Activated CD4-positive, CD25-positive, alpha-beta regulatory T cell treated with anti-CD3 and anti-CD28 coated beads, Interleukin-2, amount 50 U/mL, for 72 hours (primary cell): ENCODE data around the gene CARF.
A peak's percentile ranks its signal among the peaks of the same experiment; 100 is the strongest.
"Not testable (repeated sequence)": the region's sequence is repeated elsewhere in the genome, so short reads cannot be mapped to it uniquely, and the experiment has no call there.

Source experiments
- DNase-seq: peaks from one replicate; pipeline ENCODE4 v3.0.0; 2021

CARF gene

DNA sequence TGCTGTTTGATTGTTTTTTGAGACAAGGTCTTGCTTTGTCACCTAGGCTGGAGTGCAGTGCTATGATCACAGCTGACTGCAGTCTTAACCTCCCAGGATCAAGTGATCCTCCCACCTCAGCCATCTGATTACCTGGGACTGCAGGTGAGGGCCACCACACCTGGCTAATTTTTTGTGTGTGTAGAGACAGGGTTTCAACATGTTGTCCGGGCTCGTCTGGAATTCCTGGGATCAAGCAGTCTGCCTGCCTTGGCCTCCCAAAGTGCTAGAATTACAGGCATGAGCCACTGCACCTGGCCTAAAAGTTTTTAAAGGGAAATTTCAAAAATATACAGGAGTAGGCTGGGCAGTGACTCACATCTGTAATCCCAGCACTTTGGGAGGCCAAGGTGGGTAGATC is 22.4 kb downstream of the CARF start:
- no peak for DNase-seq

DNA sequence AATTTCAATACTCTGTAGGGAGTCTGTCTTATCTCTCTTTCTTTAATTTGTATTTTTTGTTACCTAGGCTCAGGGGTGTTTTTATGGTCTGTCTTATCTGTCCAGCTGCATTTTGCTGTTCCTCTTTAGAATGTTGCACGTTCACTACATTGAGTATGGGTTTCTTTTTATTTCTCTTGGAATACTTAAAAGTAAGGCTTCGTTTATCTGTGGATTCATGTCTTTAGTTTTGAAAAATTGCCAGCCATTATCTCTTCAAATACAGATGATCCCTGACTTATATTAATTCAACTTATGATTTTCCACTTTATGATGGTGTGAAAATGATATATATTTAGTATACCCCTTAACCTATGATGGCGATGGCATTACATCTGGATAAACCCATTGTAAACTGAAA is 26.9 kb downstream of the CARF start:
- DNase-seq = no peak

- DNase-seq = no peak
Measured at GRCh38 chr2:202941771-202942170, 29.7 kb downstream of the CARF start.

DNA sequence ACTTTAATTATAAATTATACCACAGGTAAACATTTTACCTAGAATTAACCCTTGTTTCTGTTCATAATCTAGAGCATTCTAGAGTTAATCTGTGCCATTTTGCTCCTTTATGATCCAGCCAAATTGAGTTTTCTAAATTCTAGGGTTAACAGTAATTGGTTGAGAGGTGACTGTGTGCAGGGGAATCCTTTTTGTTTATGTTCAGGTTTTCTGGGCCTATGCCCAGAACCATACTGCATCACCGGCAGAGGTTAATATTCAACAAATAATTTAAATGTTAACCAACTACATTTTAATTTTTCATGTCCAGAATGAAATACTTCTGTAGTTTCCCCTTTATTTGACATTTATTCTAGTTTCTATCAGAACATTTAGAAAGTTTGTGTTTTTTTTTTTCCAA is 32.3 kb downstream of the CARF start:
- DNase-seq = no peak

DNA sequence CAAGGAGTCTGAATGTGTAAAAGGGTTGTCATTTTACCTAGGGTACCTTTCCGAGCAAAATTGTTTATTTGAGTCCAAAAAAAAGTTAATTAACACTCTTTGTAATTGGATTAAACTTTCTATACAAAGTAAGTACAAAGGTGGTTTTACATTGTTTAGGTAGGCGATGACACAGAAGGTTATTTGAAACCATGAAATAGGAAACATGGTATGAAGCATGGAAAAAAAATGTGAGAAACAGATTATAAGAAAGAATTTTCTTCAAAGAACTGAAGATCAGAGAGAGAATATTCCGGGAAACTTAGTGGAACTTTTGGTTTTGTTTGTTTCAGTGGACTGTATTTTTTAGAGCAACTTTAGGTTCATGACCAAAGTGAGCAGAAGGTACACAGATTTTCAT is 32.7 kb downstream of the CARF start:
- DNase-seq = no peak

DNA sequence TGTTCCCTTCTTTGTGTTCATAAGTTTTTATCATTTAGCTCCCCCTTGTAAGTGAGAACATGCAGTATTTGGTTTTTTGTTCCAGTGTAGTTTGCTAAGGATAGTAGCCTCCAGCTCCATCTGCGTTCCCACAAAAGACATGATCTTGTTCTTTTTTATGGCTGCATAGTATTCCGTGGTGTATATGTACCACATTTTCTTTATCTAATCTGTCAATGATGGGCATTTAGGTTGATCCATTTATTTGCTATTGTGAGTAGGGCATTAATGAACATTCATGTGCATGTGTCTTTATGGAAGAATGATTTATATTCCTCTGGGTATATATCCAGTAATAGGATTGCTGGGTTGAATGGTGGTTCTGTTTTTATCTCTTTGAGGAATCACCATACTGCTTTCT is 33.4 kb downstream of the CARF start:
- no peak for DNase-seq

GRCh38 chr2:202949333-202949732 is 37.3 kb downstream of the CARF start:
- not testable (repeated sequence) for DNase-seq

DNA sequence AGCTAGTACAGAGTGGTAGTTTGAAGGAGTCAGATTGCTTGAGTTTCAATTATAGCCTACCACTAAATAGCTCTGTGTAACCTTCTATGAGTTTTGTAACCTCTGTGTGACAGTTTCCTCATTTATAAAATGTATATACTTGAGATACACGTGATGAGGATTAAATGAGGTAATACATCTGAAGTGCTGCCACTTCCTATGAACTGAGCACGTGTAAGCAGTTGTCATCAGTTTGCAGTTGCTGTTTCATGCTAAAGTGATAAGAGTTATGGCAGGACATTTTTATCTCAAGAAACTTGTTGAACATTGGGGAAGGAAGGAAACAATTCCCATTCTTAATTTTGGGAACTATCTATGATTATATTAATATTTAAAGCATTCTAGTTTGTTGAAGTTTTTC is 38.5 kb downstream of the CARF start:
- DNase-seq = no peak

GRCh38 chr2:202960524-202960923 is 48.4 kb downstream of the CARF start:
- DNase-seq = no peak

DNA sequence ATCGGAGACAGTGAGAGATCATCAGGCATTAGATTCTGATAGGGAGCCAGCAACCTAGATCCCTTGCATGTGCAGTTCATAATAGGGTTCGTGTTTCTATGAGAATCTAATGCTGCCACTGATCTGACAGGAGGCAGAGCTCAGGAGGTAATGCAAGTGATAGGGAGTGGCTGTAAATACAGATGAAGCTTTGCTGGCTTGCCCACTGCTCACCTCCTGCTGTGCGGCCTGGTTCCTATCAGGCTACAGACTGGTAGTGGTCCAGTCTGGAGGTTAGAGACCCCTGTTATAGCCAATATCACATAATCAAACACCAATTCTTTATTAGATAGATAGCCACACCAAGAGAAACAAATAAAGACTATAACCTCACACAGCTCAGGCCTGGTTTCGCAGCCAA is 51.6 kb downstream of the CARF start:
- DNase-seq = no peak

DNA sequence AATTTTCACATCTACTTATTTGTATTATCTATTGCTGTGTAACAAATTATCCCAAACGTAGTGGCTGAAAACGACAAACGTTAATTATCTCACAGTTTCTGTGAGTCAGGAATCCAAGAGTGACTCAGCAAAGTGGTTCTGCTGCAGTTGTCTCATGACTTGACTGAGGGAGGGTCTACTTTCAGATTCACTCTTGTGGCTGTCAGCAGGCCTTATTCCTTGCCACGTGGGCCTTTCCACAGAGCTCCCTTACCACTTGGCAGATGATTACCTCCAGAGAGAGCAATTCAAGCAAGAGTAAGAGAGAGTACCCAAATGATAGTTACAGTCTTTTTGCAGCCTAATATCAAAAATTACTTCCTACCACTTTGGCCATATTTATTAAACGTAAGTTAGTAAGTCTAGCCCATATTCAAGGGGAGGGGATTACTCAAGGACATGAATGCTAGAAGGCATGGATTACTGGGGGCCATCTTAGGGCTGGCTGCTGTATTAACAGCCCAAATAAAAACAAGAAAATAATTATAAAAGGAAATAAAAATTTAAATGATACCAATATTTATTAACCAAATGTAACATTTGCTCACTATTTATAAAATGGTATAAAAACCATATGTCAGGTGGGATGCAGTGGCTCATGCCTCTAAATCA is 53.9 kb downstream of the CARF start:
- DNase-seq = no peak

GRCh38 chr2:202969404-202969803 is 57.3 kb downstream of the CARF start:
- not testable (repeated sequence) for DNase-seq

- no peak for DNase-seq
Measured at GRCh38 chr2:202976809-202977208, 64.7 kb downstream of the CARF start.

DNA sequence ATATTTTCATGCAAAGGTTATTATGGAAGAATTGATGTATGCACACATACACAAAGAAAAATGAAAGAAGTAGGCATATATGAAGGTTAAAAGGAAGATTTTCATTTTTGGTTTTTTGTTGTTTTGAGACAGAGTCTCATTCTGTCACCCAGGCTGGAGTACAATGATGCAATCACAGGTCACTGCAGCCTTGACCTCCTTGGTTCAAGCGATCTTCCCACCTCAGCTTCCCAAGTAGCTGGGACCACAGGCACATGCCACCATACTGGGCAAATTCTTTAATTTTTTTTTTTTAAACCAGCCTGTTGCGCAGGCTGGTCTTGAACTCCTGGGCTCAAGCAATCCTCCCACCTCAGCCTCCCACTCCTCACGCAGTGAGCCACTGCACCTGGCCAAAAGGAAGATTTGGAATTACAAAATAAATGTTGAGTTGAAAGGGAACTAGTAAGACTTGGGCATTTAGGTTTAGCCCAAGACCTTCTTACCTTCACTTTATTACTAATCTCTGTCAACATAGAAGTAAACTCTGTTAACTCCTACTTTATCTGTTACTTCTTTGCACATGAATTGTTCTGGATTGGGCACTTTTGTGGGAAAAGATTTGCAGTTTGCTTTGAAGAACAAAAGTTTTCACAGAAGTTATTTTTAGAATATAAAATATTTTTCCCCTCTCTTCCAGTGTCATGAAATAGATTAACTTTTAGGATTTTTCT is 70.9 kb downstream of the CARF start:
- DNase-seq = no peak

GRCh38 chr2:202989749-202990148 is 77.7 kb downstream of the CARF start:
- no peak for DNase-seq

- DNase-seq = no peak
Measured at GRCh38 chr2:202990501-202990900, 78.4 kb downstream of the CARF start.

DNA sequence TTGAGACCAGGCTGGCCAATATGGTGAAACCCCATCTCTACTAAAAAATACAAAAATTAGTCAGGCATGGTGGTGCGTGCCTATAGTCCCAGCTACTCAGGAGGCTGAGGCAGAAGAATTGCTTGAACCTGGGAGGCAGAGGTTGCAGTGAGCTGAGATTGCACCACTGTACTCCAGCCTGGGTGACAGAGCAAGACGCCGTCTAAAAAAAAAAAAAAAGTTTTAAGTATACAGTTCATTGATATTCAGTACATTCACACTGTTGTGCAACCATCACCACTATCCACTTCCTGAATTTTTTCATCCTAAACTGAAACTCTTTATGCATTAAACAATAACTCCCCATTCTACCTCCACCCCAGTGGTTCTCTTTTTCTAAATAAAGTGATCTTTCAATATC is 85.0 kb downstream of the CARF start:
- DNase-seq = not testable (repeated sequence)

DNA sequence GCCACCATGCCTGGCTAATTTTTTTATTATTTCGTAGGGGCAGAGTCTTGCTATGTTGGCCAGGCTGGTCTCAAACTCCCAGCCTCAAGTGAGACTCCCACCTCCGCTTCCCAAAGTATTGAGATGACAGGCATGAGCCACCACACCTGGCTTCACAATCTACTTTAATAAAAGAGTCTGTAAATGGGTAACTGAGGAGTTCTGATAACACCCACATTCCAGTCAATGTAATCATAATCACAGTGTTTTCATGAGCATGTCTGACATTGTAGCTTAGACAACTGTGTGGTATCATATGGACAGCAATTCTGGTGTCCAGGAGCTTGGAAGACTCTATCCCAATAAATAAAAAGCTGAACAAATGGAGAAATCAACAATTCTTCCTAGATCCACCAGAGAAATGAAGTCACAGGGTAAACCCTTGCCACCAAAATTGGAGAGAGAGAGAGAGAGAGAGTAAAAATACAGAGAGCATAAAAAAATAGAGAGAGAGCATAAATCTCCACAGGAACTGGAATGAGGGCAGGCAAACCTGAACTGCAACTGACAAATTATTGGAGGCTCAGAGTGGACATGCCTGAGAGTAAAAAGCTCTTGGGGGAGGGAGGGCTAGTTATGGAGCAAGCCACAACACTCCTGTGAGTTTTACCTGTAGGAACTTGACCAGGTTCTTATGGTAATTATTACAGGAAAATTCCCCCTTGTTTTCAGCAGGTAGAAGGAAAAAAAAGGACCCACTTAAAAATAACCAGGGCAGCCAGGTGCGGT is 90.2 kb downstream of the CARF start:
- DNase-seq = no peak

DNA sequence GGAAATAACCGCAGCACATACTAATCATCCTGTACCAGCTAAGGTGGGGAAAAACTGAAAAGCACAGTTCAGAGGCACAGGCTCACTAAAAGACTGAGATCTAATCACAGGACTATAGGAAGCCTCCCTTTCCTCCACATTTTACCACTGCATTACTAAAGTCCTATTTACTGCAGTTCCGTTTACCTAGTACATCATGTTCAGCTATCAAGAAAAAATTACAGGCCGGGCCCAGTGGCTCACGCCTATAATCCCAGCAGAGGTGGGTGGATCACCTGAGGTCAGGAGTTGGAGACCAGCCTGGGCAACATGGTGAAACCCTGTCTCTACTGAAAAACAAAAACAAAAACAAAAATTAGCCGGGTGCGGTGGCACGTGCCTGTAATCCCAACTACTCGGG is 91.6 kb downstream of the CARF start:
- DNase-seq = no peak

DNA sequence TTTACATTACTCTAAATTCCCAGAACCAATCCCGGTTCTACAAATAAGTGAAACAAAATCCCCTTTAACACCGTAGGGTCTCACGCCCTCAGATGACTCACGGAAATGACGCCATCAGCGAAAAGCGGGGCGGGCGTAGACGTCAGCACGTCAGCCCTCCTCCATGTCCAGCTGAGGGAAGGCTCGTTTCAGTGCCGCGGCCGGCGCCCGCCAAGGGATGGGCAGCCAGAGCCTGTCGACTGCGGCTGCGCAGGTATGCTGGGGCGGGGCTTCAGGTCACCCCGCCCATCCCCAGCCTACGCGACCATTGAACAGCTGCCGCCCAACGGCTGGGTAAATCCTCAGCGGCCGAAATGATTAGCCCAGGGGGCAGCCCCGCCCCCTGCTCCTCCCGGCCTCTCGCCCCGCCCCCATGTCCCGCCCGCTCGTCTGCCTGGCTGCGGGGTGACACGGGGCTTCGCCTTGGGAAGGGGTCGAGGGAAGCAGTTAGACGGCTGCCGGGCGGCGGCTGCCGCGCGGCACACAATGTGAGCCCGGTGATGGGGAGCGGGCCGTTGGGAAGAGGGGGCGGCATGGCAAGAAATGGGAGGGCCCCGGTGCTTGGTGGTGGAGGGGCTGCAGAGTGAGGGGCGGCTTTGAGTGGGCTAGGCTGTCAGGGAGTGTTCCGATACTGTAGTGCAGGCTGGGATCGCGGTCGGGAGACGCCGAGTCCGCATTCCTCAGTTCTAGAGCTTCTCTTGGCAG is 102.6 kb downstream of the CARF start, which contains the start of gene NBEAL1:
Gene NBEAL1 (plus strand): TSS at position 420 of the 744 bp plus-strand sequence. CDS start 1,510 bp downstream, outside the sequence.
- peak; percentile 99 for DNase-seq

GRCh38 chr2:203016716-203017115 is 104.6 kb downstream of the CARF start:
- DNase-seq = no peak

GRCh38 chr2:203018181-203018580 is 106.1 kb downstream of the CARF start:
- DNase-seq = no peak

- DNase-seq = no peak
Measured at GRCh38 chr2:203019142-203019541, 107.1 kb downstream of the CARF start.
